K562 (cell line): ENCODE data around the gene MADD. TPM values are rescaled to one million over a fixed set of nuclear protein-coding genes. Genes with fewer than 3 reads are reported as not detected.

ENCODE experiments used
- BCLAF1 ChIP-seq, 2 experiments: fragments of 450-650 bp in 1 of 2; IDR thresholded peaks; 2 replicates each; pipeline ENCODE4 v1.6.1; 2011 to 2017; ENCODE audit warnings: low read depth in 2 of 2, antibody characterized with exemption in 1 of 2, borderline replicate concordance in 1 of 2, low read length in 1 of 2, mild to moderate bottlenecking in 1 of 2, mixed read lengths in 1 of 2; ENCODE audit not compliant: control insufficient read depth in 1 of 2
- HMBOX1 ChIP-seq: sonication (generic); IDR thresholded peaks from 2 replicates; pipeline ENCODE4 v1.6.1; 2016
- MECOM ChIP-seq: fragments of 250-450 bp; sonication (Bioruptor Pico); IDR thresholded peaks from 2 replicates; pipeline ENCODE4 v1.8.0; 2022; ENCODE audit warnings: inconsistent platforms
- NFE2 ChIP-seq: IDR thresholded peaks from 2 replicates; pipeline ENCODE4 v1.6.1; 2014; ENCODE audit warnings: antibody characterized with exemption, low read depth
- NR3C1 ChIP-seq: sonication (generic); formaldehyde crosslinking; IDR thresholded peaks from 2 replicates; pipeline ENCODE4 v1.8.1; 2022; ENCODE audit warnings: missing genetic modification reagents
- RAD21 ChIP-seq, 2 experiments: fragments of 250-450 bp in 1 of 2; fragments of 450-650 bp in 1 of 2; sonication (Bioruptor Pico) in 1 of 2; formaldehyde crosslinking in 1 of 2; IDR thresholded peaks in 1 of 2; conservative IDR thresholded peaks in 1 of 2; 2 replicates each; pipeline versions ENCODE4 v1.4.0 to v1.8.0; 2020 to 2022; ENCODE audit warnings: mild to moderate bottlenecking in 2 of 2, moderate library complexity in 1 of 2
- RERE ChIP-seq: sonication (generic); formaldehyde crosslinking; IDR thresholded peaks from 2 replicates; pipeline ENCODE4 v1.8.0; 2023; ENCODE audit warnings: missing genetic modification reagents, mild to moderate bottlenecking, borderline replicate concordance
- RUNX1 ChIP-seq: sonication (generic); IDR thresholded peaks from 2 replicates; pipeline ENCODE4 v1.6.1; 2016; ENCODE audit warnings: antibody characterized with exemption, low read depth
- STAT5B ChIP-seq: fragments of 250-450 bp; sonication (Bioruptor Pico); IDR thresholded peaks from 2 replicates; pipeline ENCODE4 v1.8.0; 2021; ENCODE audit warnings: mild to moderate bottlenecking, inconsistent platforms
- TAF1 ChIP-seq: IDR thresholded peaks from 2 replicates; pipeline ENCODE4 v1.6.1; 2011; ENCODE audit warnings: mild to moderate bottlenecking, low read length, moderate library complexity; ENCODE audit not compliant: insufficient read depth, control insufficient read depth, severe bottlenecking; ENCODE audit errors: extremely low read depth
- TRIM24 ChIP-seq, 2 experiments: fragments of 450-650 bp; IDR thresholded peaks; 2 replicates each; pipeline ENCODE4 v1.6.1; 2016
- ZNF609 ChIP-seq: sonication (generic); formaldehyde crosslinking; IDR thresholded peaks from 2 replicates; pipeline ENCODE4 v1.8.1; 2023; ENCODE audit warnings: missing genetic modification reagents, mild to moderate bottlenecking, borderline replicate concordance
- ZNF695 ChIP-seq: fragments of 450-650 bp; formaldehyde crosslinking; IDR thresholded peaks from 2 replicates; pipeline ENCODE4 v1.4.0; 2020; ENCODE audit warnings: mild to moderate bottlenecking, moderate library complexity
- polyA plus RNA-seq, 8 experiments: library from polyadenylated mRNA; depleted of rRNA in 4 of 8; stranded (reverse) in 5 of 8; unstranded in 3 of 8; fragments of >200 nt; fragmentation: Nextera tagmentation in 2 of 8; fragmentation: Illumina TruSeq in 1 of 8; extraction: Ambion mirVana in 2 of 8; extraction: Trizol in 1 of 8; gene quantifications; 2 replicates each; pipeline versions ENCODE4 v1.2.1 to v1.2.3, GENCODE V29; 2011 to 2014; ENCODE audit warnings: inconsistent platforms in 1 of 8, missing spikeins in 1 of 8
- total RNA-seq, 7 experiments: library from RNA; depleted of rRNA in 6 of 7; stranded (reverse); fragments of >200 nt in 6 of 7; fragmentation: Illumina TruSeq in 2 of 7; extraction: Trizol in 2 of 7; gene quantifications; 2 replicates each; pipeline versions ENCODE4 v1.2.1 to v1.2.3, GENCODE V29; 2011 to 2021; ENCODE audit warnings: low replicate concordance in 1 of 7

The MADD gene
- total and polyA plus RNA-seq, 9 of the 15 experiments (the other 6 are each of a cell fraction or from before 2014, with no cell fraction given): 0.68 to 57.6 (median 33.6) TPM

GRCh38 chr11:47269829-47270305, at the start of gene MADD (continued):
- TF ChIP-seq RERE (CRISPR knock-in tag) (no peak), TAF1 (peak; percentile 76), ZNF609 (CRISPR knock-in tag) (no peak), RAD21 (CRISPR knock-in tag; conservative IDR thresholded peaks at IDR 0.05 in 1 of 2, IDR thresholded peaks at IDR 0.05 in 1 of 2) (peak in 1 of 2 experiments; percentile 22; a peak in 1 of 4 replicates), TRIM24 (IDR thresholded peaks at IDR 0.05) (no peak), NR3C1 (CRISPR knock-in tag) (no peak), RUNX1 (no peak), MECOM (CRISPR knock-in tag) (no peak), HMBOX1 (no peak), BCLAF1 (IDR thresholded peaks at IDR 0.05; ENCODE audit: borderline replicate concordance in 1 of 2, control insufficient read depth in 1 of 2, low read depth in 2 of 2, low read length in 1 of 2) (no peak), STAT5B (CRISPR knock-in tag) (no peak), ZNF695 (CRISPR knock-in tag) (no peak), NFE2 (no peak; the same call in 1 of the 2 replicates)
